ENCODE measurements around the gene ENO1.

- TF ChIP-seq CTCF (conservative IDR thresholded peaks at IDR 0.05 in 1 of 2, IDR thresholded peaks at IDR 0.05 in 1 of 2; ENCODE audit: extremely low read depth in 1 of 2, insufficient read depth in 1 of 2, low read depth in 1 of 2, low read length in 2 of 2) (peak in 1 of 2 donors; percentile 42), EZH2 (IDR thresholded peaks at IDR 0.05; ENCODE audit: borderline replicate concordance, low read length) (no peak)
Observed at GRCh38 chr1:8878698-8879463, 395 bp upstream of the ENO1 start.

Data from mammary epithelial cell (primary cell).